NT2/D1 (cell line): ENCODE results near the gene PCSK2.

ENCODE experiments used
- DNase-seq: peaks from one replicate; pipeline ENCODE4 v3.0.0-alpha.2; 2011; ENCODE audit warnings: low read depth, low spot score
- H3K27me3 ChIP-seq: 2 replicates; pipeline ENCODE4 v1.6.0; 2011; ENCODE audit warnings: mild to moderate bottlenecking; ENCODE audit not compliant: insufficient read length, insufficient read depth
- H3K36me3 ChIP-seq: 2 replicates; pipeline ENCODE4 v1.6.1; 2011; ENCODE audit warnings: mild to moderate bottlenecking, low read length, mixed read lengths; ENCODE audit not compliant: insufficient read depth, insufficient read length
- H3K4me1 ChIP-seq: 2 replicates; pipeline ENCODE4 v1.5.1; 2011; ENCODE audit not compliant: insufficient read depth, insufficient read length
- H3K4me3 ChIP-seq: 2 replicates; pipeline ENCODE4 v1.5.1; 2011; ENCODE audit warnings: low read depth; ENCODE audit not compliant: insufficient read length
- H3K9ac ChIP-seq: 2 replicates; pipeline ENCODE4 v1.6.0; 2011; ENCODE audit warnings: low read depth; ENCODE audit not compliant: insufficient read length
- H3K9me3 ChIP-seq: 2 replicates; pipeline ENCODE4 v1.5.1; 2011; ENCODE audit warnings: mild to moderate bottlenecking, low read length; ENCODE audit not compliant: insufficient read depth
- SUZ12 ChIP-seq: IDR thresholded peaks from 2 replicates; pipeline ENCODE4 v1.6.1; 2011; ENCODE audit not compliant: insufficient read length, insufficient read depth; ENCODE audit errors: extremely low read depth
- YY1 ChIP-seq: IDR thresholded peaks from 2 replicates; pipeline ENCODE4 v1.6.1; 2011; ENCODE audit not compliant: insufficient read length, insufficient read depth
- ZNF274 ChIP-seq: IDR thresholded peaks from 2 replicates; pipeline ENCODE4 v1.6.1; 2011; ENCODE audit warnings: mild to moderate bottlenecking, low read depth, low read length

Gene PCSK2

GRCh38 chr20:17380801-17381200 lies 154.0 kb downstream of the PCSK2 start:
- TF ChIP-seq ZNF274, result no peak
- TF ChIP-seq YY1, result no peak
- TF ChIP-seq SUZ12, result no peak
- Histone ChIP-seq H3K4me1 (no peaks in the 10 kb centered on the region), H3K4me3 (no peak overlapping the region), H3K9ac (no peak overlapping the region), H3K36me3 (no peaks in the 10 kb centered on the region), H3K9me3 (no peaks in the 10 kb centered on the region), H3K27me3 (no peaks in the 10 kb centered on the region)
- DNase-seq, result no peak

- no peaks in the 10 kb centered on the region for H3K36me3 ChIP-seq
- TF ChIP-seq SUZ12, result no peak
- no peak for TF ChIP-seq ZNF274
- no peak for TF ChIP-seq YY1
- H3K27me3 ChIP-seq, result no peaks in the 10 kb centered on the region
- DNase-seq, result no peak
- H3K4me1 ChIP-seq, result no peaks in the 10 kb centered on the region
- no peaks in the 10 kb centered on the region for H3K9me3 ChIP-seq
- no peak overlapping the region for H3K9ac ChIP-seq
- H3K4me3 ChIP-seq, result no peak overlapping the region
Measured at GRCh38 chr20:17381724-17382123, 154.9 kb downstream of the PCSK2 start.

GRCh38 chr20:17385798-17386197 lies 159.0 kb downstream of the PCSK2 start:
- no peaks in the 10 kb centered on the region for H3K36me3 ChIP-seq
- no peak for DNase-seq
- no peaks in the 10 kb centered on the region for H3K27me3 ChIP-seq
- no peak overlapping the region for H3K9ac ChIP-seq
- no peaks in the 10 kb centered on the region for H3K4me1 ChIP-seq
- H3K4me3 ChIP-seq, result no peak overlapping the region
- H3K9me3 ChIP-seq, result no peaks in the 10 kb centered on the region
- TF ChIP-seq SUZ12, result no peak
- no peak for TF ChIP-seq ZNF274
- TF ChIP-seq YY1, result no peak

- H3K36me3 ChIP-seq, result no peaks in the 10 kb centered on the region
- no peaks in the 10 kb centered on the region for H3K4me1 ChIP-seq
- no peaks in the 10 kb centered on the region for H3K9me3 ChIP-seq
- no peak overlapping the region for H3K4me3 ChIP-seq
- H3K27me3 ChIP-seq, result no peaks in the 10 kb centered on the region
- no peak for DNase-seq
- H3K9ac ChIP-seq, result no peak overlapping the region
- no peak for TF ChIP-seq SUZ12
- TF ChIP-seq ZNF274, result no peak
- TF ChIP-seq YY1, result no peak
Measured at GRCh38 chr20:17390655-17391054, 163.8 kb downstream of the PCSK2 start.

GRCh38 chr20:17391127-17391771 lies 164.4 kb downstream of the PCSK2 start:
- no peaks in the 10 kb centered on the region for H3K9me3 ChIP-seq
- no peaks in the 10 kb centered on the region for H3K36me3 ChIP-seq
- no peak overlapping the region for H3K9ac ChIP-seq
- DNase-seq, result no peak
- no peaks in the 10 kb centered on the region for H3K27me3 ChIP-seq
- no peaks in the 10 kb centered on the region for H3K4me1 ChIP-seq
- no peak overlapping the region for H3K4me3 ChIP-seq
- no peak for TF ChIP-seq SUZ12
- no peak for TF ChIP-seq YY1
- TF ChIP-seq ZNF274, result no peak

GRCh38 chr20:17394411-17394810 lies 167.6 kb downstream of the PCSK2 start:
- Histone ChIP-seq H3K9me3 (no peaks in the 10 kb centered on the region), H3K36me3 (no peaks in the 10 kb centered on the region), H3K27me3 (no peaks in the 10 kb centered on the region), H3K4me1 (no peaks in the 10 kb centered on the region), H3K9ac (no peak overlapping the region), H3K4me3 (no peak overlapping the region)
- no peak for DNase-seq
- TF ChIP-seq ZNF274 (no peak), YY1 (no peak), SUZ12 (no peak)

GRCh38 chr20:17395729-17396128 lies 168.9 kb downstream of the PCSK2 start:
- Histone ChIP-seq H3K9me3 (no peaks in the 10 kb centered on the region), H3K36me3 (no peaks in the 10 kb centered on the region), H3K9ac (no peak overlapping the region), H3K4me3 (no peak overlapping the region), H3K4me1 (no peaks in the 10 kb centered on the region), H3K27me3 (no peaks in the 10 kb centered on the region)
- no peak for TF ChIP-seq ZNF274
- no peak for TF ChIP-seq SUZ12
- TF ChIP-seq YY1, result no peak
- DNase-seq, result no peak
